ENCODE measurements around the gene MAPK6. TPM values are rescaled to one million over a fixed set of nuclear protein-coding genes. Genes with fewer than 3 reads are reported as not detected.
A peak's percentile ranks its signal among the peaks of the same experiment; 100 is the strongest.
"Not testable (repeated sequence)": the region's sequence is repeated elsewhere in the genome, so short reads cannot be mapped to it uniquely, and the experiment has no call there.

Gene MAPK6
- 50.8 TPM for total RNA-seq
- 16.2 TPM for polyA plus RNA-seq

- H3K27ac ChIP-seq (ENCODE audit: low read depth) = peak within 1 kb of the TSS; percentile 94
- no peaks in the 10 kb centered on the region for H3K36me3 ChIP-seq (ENCODE audit: insufficient read depth)
- H3K4me3 ChIP-seq (ENCODE audit: low read depth, low read length) = peak within 1 kb of the TSS; percentile 80
- no peaks in the 10 kb centered on the region for H3K4me1 ChIP-seq (ENCODE audit: insufficient read depth)
- 5% methylated on average over 59 of the region's 59 CpGs for WGBS
- DNase-seq (ENCODE audit: extremely low spot score) = peak; percentile 67
Measured at GRCh38 chr15:52018693-52019393, at the start of gene MAPK6. MAPK6 (plus strand) TSS chr15:52019219; CDS start chr15:52046461, 27,242 bp downstream.

GRCh38 chr15:51969728-51970127 lies 49.3 kb upstream of the MAPK6 start:
- H3K27ac ChIP-seq (ENCODE audit: low read depth) = no peak overlapping the region
- 84% methylated on average over 4 of the region's 4 CpGs for WGBS

GRCh38 chr15:51970132-51970817 lies 48.7 kb upstream of the MAPK6 start:
- 67% methylated on average over 4 of the region's 4 CpGs for WGBS
- no peak overlapping the region for H3K4me3 ChIP-seq (ENCODE audit: low read depth, low read length)
- DNase-seq (ENCODE audit: extremely low spot score) = no peak
- no peaks in the 10 kb centered on the region for H3K4me1 ChIP-seq (ENCODE audit: insufficient read depth)
- H3K36me3 ChIP-seq (ENCODE audit: insufficient read depth) = peaks cover 3% of the 10 kb centered on the region
- H3K27ac ChIP-seq (ENCODE audit: low read depth) = no peak overlapping the region

More at GRCh38 chr15:51969728-51970127, 49.3 kb upstream of the MAPK6 start:
- no peak for DNase-seq (ENCODE audit: extremely low spot score)
- Histone ChIP-seq H3K4me3 (ENCODE audit: low read depth, low read length) (no peak overlapping the region), H3K4me1 (ENCODE audit: insufficient read depth) (no peaks in the 10 kb centered on the region), H3K36me3 (ENCODE audit: insufficient read depth) (peaks cover 3% of the 10 kb centered on the region)

GRCh38 chr15:51971032-51971374 lies 48.0 kb upstream of the MAPK6 start:
- no peaks in the 10 kb centered on the region for H3K4me1 ChIP-seq (ENCODE audit: insufficient read depth)
- H3K27ac ChIP-seq (ENCODE audit: low read depth) = peak overlapping the region; percentile 92
- H3K36me3 ChIP-seq (ENCODE audit: insufficient read depth) = no peaks in the 10 kb centered on the region
- peak overlapping the region; percentile 58 for H3K4me3 ChIP-seq (ENCODE audit: low read depth, low read length)
- no peak for DNase-seq (ENCODE audit: extremely low spot score)
- 1% methylated on average over 7 of the region's 7 CpGs for WGBS

DNA sequence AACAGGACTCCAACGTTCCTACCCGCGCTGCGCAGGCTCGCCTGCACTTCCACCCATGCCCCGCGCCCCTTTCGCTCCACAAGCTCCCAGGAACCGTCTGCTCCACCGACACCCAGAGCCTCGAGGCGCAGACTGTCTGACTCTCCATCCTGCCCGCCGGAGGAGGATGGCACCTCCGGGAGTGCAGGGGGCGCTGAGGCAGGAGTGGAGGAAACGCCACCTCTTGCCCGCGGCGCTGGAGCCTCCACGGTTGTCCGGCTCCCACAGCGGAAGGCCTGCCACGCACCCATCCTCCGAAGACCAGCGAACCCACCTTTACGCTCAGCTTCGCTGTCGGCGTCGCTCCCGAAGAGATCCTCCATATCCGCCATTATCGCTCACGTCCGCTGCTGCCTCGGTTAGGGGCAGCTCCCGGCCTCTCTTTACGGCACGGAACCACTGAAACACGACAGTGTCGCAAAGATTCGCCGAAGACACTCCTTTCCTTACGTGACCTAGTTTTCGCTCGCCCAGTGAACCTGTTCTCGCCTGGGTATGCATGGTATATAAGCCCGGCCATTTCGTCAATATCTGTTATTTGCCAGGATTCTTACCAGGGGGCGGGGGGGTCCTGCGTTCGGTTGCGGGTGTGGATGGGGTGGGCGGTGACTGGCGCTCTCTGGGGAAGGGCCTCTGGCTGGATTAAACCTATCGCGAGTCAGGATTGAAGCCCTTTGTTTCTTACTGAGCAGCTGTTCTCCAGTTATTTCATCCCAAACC lies 47.5 kb upstream of the MAPK6 start, which contains the start of gene LEO1:
TSS of gene LEO1 (minus strand) at position 404 of the 759 bp plus-strand sequence. CDS start at position 371, 33 bp downstream.
- no peaks in the 10 kb centered on the region for H3K36me3 ChIP-seq (ENCODE audit: insufficient read depth)
- under 1% methylated on average over 58 of the region's 58 CpGs for WGBS
- peak; percentile 95 for DNase-seq (ENCODE audit: extremely low spot score)

GRCh38 chr15:51973220-51973619 lies 45.8 kb upstream of the MAPK6 start:
- no peaks in the 10 kb centered on the region for H3K36me3 ChIP-seq (ENCODE audit: insufficient read depth)
- DNase-seq (ENCODE audit: extremely low spot score) = no peak
- no peak overlapping the region for H3K4me3 ChIP-seq (ENCODE audit: low read depth, low read length)
- H3K4me1 ChIP-seq (ENCODE audit: insufficient read depth) = no peaks in the 10 kb centered on the region
- 84% methylated on average over 5 of the region's 5 CpGs for WGBS
- no peak overlapping the region for H3K27ac ChIP-seq (ENCODE audit: low read depth)

More for the DNA sequence above, 47.5 kb upstream of the MAPK6 start, which contains the start of gene LEO1:
- peak within 1 kb of the TSS; percentile 58 for H3K4me3 ChIP-seq (ENCODE audit: low read depth, low read length)
- H3K27ac ChIP-seq (ENCODE audit: low read depth) = peak within 1 kb of the TSS; percentile 92
- no peaks in the 10 kb centered on the region for H3K4me1 ChIP-seq (ENCODE audit: insufficient read depth)

DNA sequence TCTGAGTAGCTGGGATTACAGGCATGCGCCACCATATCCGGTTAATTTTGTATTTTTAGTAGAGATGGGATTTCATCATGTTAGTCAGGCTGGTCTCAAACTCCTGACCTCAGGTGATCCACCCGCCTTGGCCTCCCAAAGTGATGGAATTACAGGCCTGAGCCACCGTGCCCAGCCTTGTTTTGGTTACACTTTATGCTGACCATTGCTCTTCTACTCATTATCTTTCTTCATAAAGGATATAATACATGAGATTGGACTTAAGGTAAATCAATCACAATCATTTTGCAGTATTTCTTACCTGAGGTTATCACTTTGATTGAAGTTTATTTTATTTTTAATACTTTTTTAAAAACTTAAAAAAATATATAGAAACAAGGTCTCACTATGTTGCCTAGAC lies 45.2 kb upstream of the MAPK6 start:
- 95% methylated on average over 4 of the region's 4 CpGs for WGBS
- Histone ChIP-seq H3K36me3 (ENCODE audit: insufficient read depth) (no peaks in the 10 kb centered on the region), H3K27ac (ENCODE audit: low read depth) (no peak overlapping the region), H3K4me1 (ENCODE audit: insufficient read depth) (no peaks in the 10 kb centered on the region), H3K4me3 (ENCODE audit: low read depth, low read length) (no peak overlapping the region)
- no peak for DNase-seq (ENCODE audit: extremely low spot score)

DNA sequence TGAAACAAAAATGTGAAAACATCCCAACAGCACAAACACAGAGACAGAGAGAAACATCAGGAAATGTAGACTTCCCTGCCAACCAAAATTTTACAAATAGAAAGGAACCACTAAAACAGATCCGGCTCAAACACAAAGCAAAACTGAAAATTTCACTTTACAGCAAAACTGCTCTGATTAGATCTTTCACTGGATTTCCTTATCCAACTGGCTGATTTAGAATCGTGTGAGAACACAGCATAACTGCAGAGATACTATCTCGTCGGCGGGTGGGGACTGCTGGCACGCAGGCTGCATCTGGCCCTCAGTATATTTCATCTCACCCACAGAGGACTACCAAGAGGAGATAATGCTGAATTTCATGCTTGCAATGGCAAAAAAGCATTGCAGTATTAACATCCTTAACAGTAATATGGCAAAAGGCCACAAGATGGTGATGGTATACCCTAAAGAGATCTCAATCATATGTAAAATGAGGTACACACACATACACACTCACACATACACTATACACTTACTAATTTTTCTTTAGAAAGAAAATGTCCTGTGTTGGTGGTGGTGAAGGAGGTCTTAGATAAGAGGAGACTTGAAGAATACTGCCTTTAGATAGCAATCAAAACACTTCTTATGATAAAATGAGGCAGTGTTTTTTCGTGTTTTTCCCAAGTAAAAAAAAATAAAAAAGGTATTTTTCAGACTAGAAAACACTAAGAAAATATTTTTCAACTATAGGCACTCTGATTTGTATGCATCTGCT lies 36.8 kb upstream of the MAPK6 start:
- no peaks in the 10 kb centered on the region for H3K4me1 ChIP-seq (ENCODE audit: insufficient read depth)
- peak overlapping the region; percentile 0 for H3K27ac ChIP-seq (ENCODE audit: low read depth)
- no peaks in the 10 kb centered on the region for H3K36me3 ChIP-seq (ENCODE audit: insufficient read depth)
- WGBS = 9% methylated on average over 7 of the region's 7 CpGs
- no peak overlapping the region for H3K4me3 ChIP-seq (ENCODE audit: low read depth, low read length)
- DNase-seq (ENCODE audit: extremely low spot score) = peak; percentile 35

DNA sequence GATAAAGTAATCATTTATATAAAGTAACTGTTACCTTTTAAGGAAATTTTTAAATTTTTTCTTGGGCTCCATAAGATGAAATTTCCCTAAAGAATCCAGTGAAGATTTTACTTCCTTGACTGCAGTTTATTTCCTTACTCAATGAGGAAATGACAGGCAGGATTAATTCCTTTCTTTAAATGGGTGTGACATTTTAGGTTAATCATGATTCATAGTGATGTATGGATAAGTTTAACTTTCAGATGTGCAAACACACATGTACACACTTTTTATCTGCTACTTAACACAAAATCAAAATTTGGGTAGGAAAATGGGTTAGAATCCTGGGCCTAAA lies 36.3 kb upstream of the MAPK6 start:
- Histone ChIP-seq H3K36me3 (ENCODE audit: insufficient read depth) (no peaks in the 10 kb centered on the region), H3K4me3 (ENCODE audit: low read depth, low read length) (no peak overlapping the region), H3K27ac (ENCODE audit: low read depth) (no peak overlapping the region), H3K4me1 (ENCODE audit: insufficient read depth) (no peaks in the 10 kb centered on the region)
- DNase-seq (ENCODE audit: extremely low spot score) = no peak

- Histone ChIP-seq H3K27ac (ENCODE audit: low read depth) (no peak overlapping the region), H3K4me3 (ENCODE audit: low read depth, low read length) (no peak overlapping the region)
- 82% methylated on average over 4 of the region's 4 CpGs for WGBS
Measured at GRCh38 chr15:51991141-51991540, 27.9 kb upstream of the MAPK6 start.

DNA sequence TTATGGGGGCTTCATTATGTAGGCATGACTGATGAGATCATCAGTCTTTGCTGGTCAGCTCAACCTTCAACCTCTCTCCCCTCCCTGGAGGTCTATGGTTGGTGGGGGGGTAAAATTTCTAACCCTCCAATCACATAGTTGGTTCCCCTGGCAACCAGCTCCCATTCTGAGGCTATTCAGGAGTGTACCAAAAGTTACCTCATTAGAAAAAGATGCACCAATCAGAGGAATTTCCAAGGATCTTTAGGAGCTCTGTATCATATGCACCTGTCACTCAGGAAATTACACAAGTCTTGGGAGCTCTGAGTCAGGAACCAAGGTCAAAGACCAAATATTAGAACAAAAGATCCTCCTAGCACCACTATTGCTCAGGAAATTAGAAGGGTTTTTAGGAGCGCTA lies 26.1 kb upstream of the MAPK6 start:
- Histone ChIP-seq H3K36me3 (ENCODE audit: insufficient read depth) (no peaks in the 10 kb centered on the region), H3K27ac (ENCODE audit: low read depth) (no peak overlapping the region), H3K4me3 (ENCODE audit: low read depth, low read length) (no peak overlapping the region), H3K4me1 (ENCODE audit: insufficient read depth) (no peaks in the 10 kb centered on the region)
- 92% methylated on average over 1 of the region's 1 CpG for WGBS
- no peak for DNase-seq (ENCODE audit: extremely low spot score)

More at GRCh38 chr15:51991141-51991540, 27.9 kb upstream of the MAPK6 start:
- no peaks in the 10 kb centered on the region for H3K36me3 ChIP-seq (ENCODE audit: insufficient read depth)
- no peaks in the 10 kb centered on the region for H3K4me1 ChIP-seq (ENCODE audit: insufficient read depth)
- DNase-seq (ENCODE audit: extremely low spot score) = no peak

- H3K4me3 ChIP-seq (ENCODE audit: low read depth, low read length) = no peak overlapping the region
- no peak for DNase-seq (ENCODE audit: extremely low spot score)
- no peak overlapping the region for H3K27ac ChIP-seq (ENCODE audit: low read depth)
- no peaks in the 10 kb centered on the region for H3K36me3 ChIP-seq (ENCODE audit: insufficient read depth)
- H3K4me1 ChIP-seq (ENCODE audit: insufficient read depth) = no peaks in the 10 kb centered on the region
- WGBS = 61% methylated on average over 2 of the region's 2 CpGs
Measured at GRCh38 chr15:52002351-52002750, 16.7 kb upstream of the MAPK6 start.

DNA sequence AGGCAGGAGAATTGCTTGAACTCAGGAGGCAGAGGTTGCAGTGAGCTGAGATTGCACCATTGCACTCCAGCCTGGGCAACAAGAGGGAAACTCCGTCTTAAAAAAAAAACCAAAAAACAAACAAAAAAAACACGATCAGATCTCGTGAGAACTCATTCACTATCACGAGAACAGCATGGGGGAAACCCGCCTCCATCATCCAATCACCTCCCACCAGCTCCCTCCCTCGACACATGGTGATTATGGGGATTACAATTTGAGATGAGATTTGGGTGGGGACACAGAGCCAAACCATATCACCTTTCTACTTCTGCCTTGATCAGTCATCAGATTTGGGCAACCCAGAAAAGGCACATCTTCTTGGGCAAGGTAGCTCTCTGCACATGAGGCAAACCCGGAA lies 15.9 kb upstream of the MAPK6 start:
- H3K4me1 ChIP-seq (ENCODE audit: insufficient read depth); H3K36me3 ChIP-seq (ENCODE audit: insufficient read depth); H3K4me3 ChIP-seq (ENCODE audit: low read depth, low read length); H3K27ac ChIP-seq (ENCODE audit: low read depth); DNase-seq (ENCODE audit: extremely low spot score): not testable (repeated sequence)
- 86% methylated on average over 7 of the region's 7 CpGs for WGBS
